Left ventricle myocardium superior (tissue), 1 donor: Measurements from ENCODE around the gene RRAS2. TPM values are rescaled to one million over a fixed set of nuclear protein-coding genes. Genes with fewer than 3 reads are reported as not detected.

ENCODE experiments used
- ATAC-seq: fragments of 200-7000 bp; cut with Tn5 transposase; one replicate; pipeline ENCODE4 v1.9.1; 2020; ENCODE audit warnings: mild to moderate bottlenecking, moderate library complexity
- DNase-seq: peaks from one replicate; pipeline ENCODE4 v3.0.0-alpha.2; 2020
- intact Hi-C: fragments of 100-400 bp; cut with micrococcal nuclease; formaldehyde crosslinking; loops from one replicate; pipeline ENCODE4 v1.11.0; 2022
- total RNA-seq: library from RNA; stranded (reverse); fragmentation: NEBNext Ultra II Directional; extraction: Animal tissue kit (Norgen Biotek cat#: 25700); gene quantifications from one replicate; pipeline ENCODE4 v1.2.1, GENCODE V29; 2021
- donor health status: DM: no; HTN: yes; CAD: no; lungs with severe emphysema.

The RRAS2 gene
- total RNA-seq, 1 donor from 2014 or later, result 30.6 TPM

- no peak for DNase-seq
- intact Hi-C loops, result no loop called here
- ATAC-seq, result no peak
These were observed 113.5 kb downstream of the RRAS2 start for GRCh38 chr11:14245444-14245843.

GRCh38 chr11:14244926-14245325 is 114.1 kb downstream of the RRAS2 start:
- no peak for DNase-seq

GRCh38 chr11:14242733-14243132 is 116.2 kb downstream of the RRAS2 start:
- ATAC-seq (peak; percentile 46), DNase-seq (no peak)
- intact Hi-C loops, result no loop called here

More at GRCh38 chr11:14244926-14245325, 114.1 kb downstream of the RRAS2 start:
- ATAC-seq, result no peak
- intact Hi-C loops, result no loop called here

GRCh38 chr11:14242187-14242586 is 116.8 kb downstream of the RRAS2 start:
- peak; percentile 69 for DNase-seq
- ATAC-seq, result peak; percentile 77
- intact Hi-C loops, result no loop called here

- ATAC-seq, result no peak
- no peak for DNase-seq
- intact Hi-C loops, result no loop called here
These were observed 118.0 kb downstream of the RRAS2 start for GRCh38 chr11:14240951-14241350.

- ATAC-seq (no peak), DNase-seq (no peak)
- intact Hi-C loops, result no loop called here
These were observed 118.8 kb downstream of the RRAS2 start for GRCh38 chr11:14240221-14240620.

- DNase-seq (no peak), ATAC-seq (peak; percentile 40)
- intact Hi-C loops, result no loop called here
These were observed 121.5 kb downstream of the RRAS2 start for GRCh38 chr11:14237444-14237961.

- ATAC-seq (no peak), DNase-seq (no peak)
- intact Hi-C loops, result no loop called here
These were observed 123.3 kb downstream of the RRAS2 start for GRCh38 chr11:14235701-14236100.

- ATAC-seq (peak; percentile 78), DNase-seq (peak; percentile 47)
- intact Hi-C loops, result no loop called here
These were observed 124.5 kb downstream of the RRAS2 start for GRCh38 chr11:14234446-14234845.

GRCh38 chr11:14232652-14233051 is 126.3 kb downstream of the RRAS2 start:
- no peak for ATAC-seq
- intact Hi-C loops, result no loop called here
- no peak for DNase-seq

- DNase-seq, result no peak
- intact Hi-C loops, result no loop called here
- ATAC-seq, result no peak
These were observed 128.6 kb downstream of the RRAS2 start for GRCh38 chr11:14230407-14230806.

GRCh38 chr11:14229472-14229871 is 129.5 kb downstream of the RRAS2 start:
- no peak for DNase-seq
- intact Hi-C loops, result no loop called here
- ATAC-seq, result no peak

- DNase-seq, result no peak
- intact Hi-C loops, result no loop called here
- no peak for ATAC-seq
These were observed 130.6 kb downstream of the RRAS2 start for GRCh38 chr11:14228356-14228755.

Other genes with a start within 250 kb of the RRAS2 start
- 43.6 TPM for gene COPB1, start 140.6 kb upstream of the RRAS2 start, total RNA-seq
- gene PSMA1, start 161.2 kb upstream of the RRAS2 start, total RNA-seq, result 115 TPM